ENCODE data around the gene TRIM8. TPM values are rescaled to one million over a fixed set of nuclear protein-coding genes. Genes with fewer than 3 reads are reported as not detected.

Gene TRIM8
- total RNA-seq, 1 donor from 2014 or later: 48.2 TPM

DNA sequence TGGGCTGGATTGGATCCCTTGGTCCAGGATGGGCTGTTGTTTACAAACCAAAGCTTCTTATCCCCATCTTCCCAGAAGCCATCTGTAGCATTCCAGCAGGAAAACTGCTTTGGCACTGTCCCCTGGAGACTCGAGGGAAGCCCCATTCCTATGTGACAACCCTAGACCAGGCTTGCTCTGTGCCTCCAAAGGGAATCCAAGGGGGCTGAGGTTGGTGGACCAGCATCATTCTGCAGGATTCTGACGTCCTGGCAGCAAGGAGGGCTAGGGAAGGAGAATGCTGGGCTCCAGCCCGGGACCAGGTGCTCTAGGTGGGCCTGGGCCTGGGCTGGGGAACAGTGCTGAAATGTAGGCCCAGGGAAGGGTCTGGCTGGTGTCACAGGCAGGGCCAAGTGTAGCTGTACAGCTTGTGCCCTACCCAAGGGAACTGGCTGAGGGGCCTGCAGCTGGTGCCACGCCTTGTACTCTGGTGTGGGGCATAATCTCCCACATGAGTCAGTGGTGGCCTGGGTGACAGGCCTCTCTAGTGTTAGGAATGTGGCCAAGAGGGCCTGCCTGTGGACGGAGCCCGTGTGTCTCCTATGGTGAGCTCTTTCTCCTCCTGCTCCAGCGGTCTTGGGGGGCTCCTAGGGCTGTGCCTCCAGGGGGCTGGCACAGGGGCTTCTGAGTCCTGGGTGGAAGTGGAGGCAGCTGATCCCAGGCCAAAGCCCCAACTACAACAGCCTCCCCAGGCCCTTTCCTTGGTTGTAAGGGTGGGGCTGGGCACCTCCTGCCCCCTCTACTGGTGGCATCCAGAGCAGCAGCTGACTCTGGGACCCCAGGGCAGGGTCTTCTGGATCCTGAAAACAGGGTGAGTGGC, 25.2 kb downstream of the TRIM8 start:
- no peaks in the 10 kb centered on the region for H3K27me3 Mint-ChIP-seq
- H3K4me1 Mint-ChIP-seq: peaks cover 17% of the 10 kb centered on the region
- no peak for TF ChIP-seq CTCF (IDR thresholded peaks at IDR 0.05)
- no peak overlapping the region for H3K27ac Mint-ChIP-seq
- ChIA-PET POLR2A (interaction anchor here (1.0 kb wide), 1 partner anchor 43 kb away, joined by 4 read pairs; no protein-coding TSS in a partner anchor), CTCF (interaction anchor here (0.9 kb wide), 1 partner anchor 10 kb away, joined by 3 read pairs; no protein-coding TSS in a partner anchor)
- H3K9me3 Mint-ChIP-seq: no peaks in the 10 kb centered on the region
- no peaks in the 10 kb centered on the region for H3K36me3 Mint-ChIP-seq (ENCODE audit: low read depth)
- DNase-seq: no peak
- intact Hi-C loops (cut with micrococcal nuclease): no loop called here
- ATAC-seq (ENCODE audit: low read depth): no peak
- no peak overlapping the region for H3K4me3 Mint-ChIP-seq

DNA sequence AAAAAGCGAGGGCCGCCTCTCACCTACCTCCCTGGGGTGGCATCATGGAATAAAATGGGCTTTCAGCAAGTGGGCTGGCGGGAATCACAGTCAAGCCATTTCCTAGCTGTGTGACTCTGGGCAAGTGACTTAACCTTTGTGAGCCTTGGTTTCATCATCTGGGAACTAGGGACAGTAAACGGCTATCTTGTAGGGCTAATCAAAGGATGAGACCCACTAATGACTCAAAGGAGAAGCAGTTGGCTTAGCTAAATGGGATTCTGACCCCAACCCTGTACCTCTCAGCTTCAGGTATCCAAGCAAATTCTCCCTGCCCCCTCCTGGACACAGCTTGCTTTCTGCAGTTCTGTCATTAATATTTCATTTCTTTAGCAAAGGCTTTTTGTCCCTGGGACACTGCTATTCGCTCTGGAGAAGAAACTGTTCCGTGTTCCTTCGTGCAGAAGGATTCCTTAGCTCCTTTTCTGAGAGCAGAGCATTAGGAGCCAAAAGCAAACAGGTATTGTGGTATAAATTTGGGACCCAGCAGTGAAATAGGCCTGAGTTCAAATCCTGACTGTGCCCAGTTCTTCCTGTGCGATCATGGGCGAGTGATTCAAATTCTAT, 25.9 kb downstream of the TRIM8 start:
- no peaks in the 10 kb centered on the region for H3K9me3 Mint-ChIP-seq
- peaks cover 25% of the 10 kb centered on the region for H3K4me1 Mint-ChIP-seq

DNA sequence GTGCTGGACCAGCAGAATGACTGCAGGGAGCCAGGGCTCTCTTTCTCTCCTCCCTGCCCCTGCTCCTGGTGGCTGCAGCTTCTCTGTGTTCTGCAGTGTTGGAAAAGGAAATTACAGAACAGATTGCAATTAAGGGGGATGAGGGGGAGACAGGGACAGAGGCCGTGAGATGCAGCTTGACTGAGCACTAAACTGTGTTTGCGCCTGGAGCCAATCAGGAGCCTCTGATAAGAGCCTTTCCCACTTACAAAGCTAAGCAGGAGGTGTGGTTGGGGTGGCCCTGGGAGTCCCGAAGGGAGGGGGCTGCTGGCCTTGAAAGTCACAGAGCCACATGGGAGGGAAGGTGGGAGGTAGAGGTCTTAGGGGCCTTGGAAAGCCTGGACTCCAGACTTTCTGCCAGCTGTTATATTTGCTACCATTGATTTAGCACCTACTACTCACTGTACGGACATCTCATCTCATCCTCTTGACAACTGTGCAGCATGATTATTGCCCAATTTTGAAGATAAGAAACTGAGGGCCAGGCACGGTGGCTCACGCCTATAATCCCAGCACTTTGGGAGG, 26.7 kb downstream of the TRIM8 start:
- ATAC-seq (ENCODE audit: low read depth) (no peak), DNase-seq (no peak)
- Mint-ChIP-seq H3K27me3 (no peaks in the 10 kb centered on the region), H3K27ac (no peak overlapping the region), H3K36me3 (ENCODE audit: low read depth) (no peaks in the 10 kb centered on the region), H3K4me1 (peaks cover 32% of the 10 kb centered on the region), H3K4me3 (no peak overlapping the region), H3K9me3 (no peaks in the 10 kb centered on the region)
- intact Hi-C loops (cut with micrococcal nuclease): no loop called here
- CTCF ChIA-PET: interaction anchor here (0.9 kb wide), 1 partner anchor 8 kb away, joined by 3 read pairs; no protein-coding TSS in a partner anchor
- POLR2A ChIA-PET: interaction anchor here (0.6 to 0.7 kb wide), 2 partner anchors 17 to 187 kb away, joined by 3 to 7 read pairs; no protein-coding TSS in a partner anchor
- no peak for TF ChIP-seq CTCF (IDR thresholded peaks at IDR 0.05)

More for the DNA sequence above, 25.9 kb downstream of the TRIM8 start:
- intact Hi-C loops (cut with micrococcal nuclease): no loop called here
- no peak overlapping the region for H3K27ac Mint-ChIP-seq
- H3K27me3 Mint-ChIP-seq: no peaks in the 10 kb centered on the region
- ChIA-PET CTCF (interaction anchor here (0.9 kb wide), 1 partner anchor 9 kb away, joined by 3 read pairs; no protein-coding TSS in a partner anchor), POLR2A (interaction anchor here (1.0 kb wide), 1 partner anchor 42 kb away, joined by 4 read pairs; no protein-coding TSS in a partner anchor)
- no peak for ATAC-seq (ENCODE audit: low read depth)
- no peak for DNase-seq
- TF ChIP-seq CTCF (IDR thresholded peaks at IDR 0.05): no peak
- H3K4me3 Mint-ChIP-seq: no peak overlapping the region
- no peaks in the 10 kb centered on the region for H3K36me3 Mint-ChIP-seq (ENCODE audit: low read depth)

DNA sequence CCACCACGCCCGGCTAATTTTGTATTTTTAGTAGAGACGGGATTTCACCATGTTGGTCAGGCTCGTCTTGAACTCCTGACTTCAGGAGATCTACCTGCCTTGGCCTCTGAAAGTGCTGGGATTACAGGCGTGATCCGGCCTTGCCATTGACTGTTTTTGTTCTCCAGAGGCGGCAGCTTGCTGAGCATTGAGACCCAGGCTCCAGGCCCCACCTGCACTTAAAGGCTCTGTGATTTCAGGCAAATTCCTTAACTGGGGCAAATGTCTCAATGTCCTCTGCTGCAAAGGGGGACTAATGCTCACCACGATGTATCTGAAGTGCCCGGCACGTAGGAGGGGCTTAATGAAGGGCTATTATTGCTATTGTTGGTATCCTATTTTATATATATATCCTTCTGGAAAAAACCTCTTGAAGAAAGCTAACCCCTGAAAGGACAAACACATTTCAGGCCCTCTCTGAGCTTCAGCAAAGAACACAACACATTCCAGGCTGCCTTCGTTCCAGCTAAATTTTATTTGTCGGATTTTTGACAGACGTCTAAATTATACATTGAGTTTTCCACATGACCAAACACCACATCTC, 29.0 kb downstream of the TRIM8 start:
- ChIA-PET CTCF (interaction anchor here (1.5 kb wide), 1 partner anchor 41 kb away, joined by 7 read pairs; the partner anchor contains the start of genes ARL3 and SFXN2), POLR2A (interaction anchor here (0.6 to 4.4 kb wide), 2 partner anchors 9 to 28 kb away, joined by 3 to 78 read pairs; partner anchors contain the start of gene TRIM8)
- no peak for TF ChIP-seq CTCF (IDR thresholded peaks at IDR 0.05)
- Mint-ChIP-seq H3K27me3 (no peaks in the 10 kb centered on the region), H3K4me3 (peak overlapping the region; percentile 64), H3K4me1 (peaks cover 41% of the 10 kb centered on the region), H3K36me3 (ENCODE audit: low read depth) (no peaks in the 10 kb centered on the region), H3K9me3 (no peaks in the 10 kb centered on the region), H3K27ac (no peak overlapping the region)
- ATAC-seq (ENCODE audit: low read depth) (no peak), DNase-seq (no peak)
- intact Hi-C loops (cut with micrococcal nuclease): no loop called here
